ENCODE measurements around the gene ITGB5. TPM values are rescaled to one million over a fixed set of nuclear protein-coding genes. Genes with fewer than 3 reads are reported as not detected.

ITGB5 gene
- total RNA-seq, 1 experiment from 2014 or later, result 77.8 TPM

DNA sequence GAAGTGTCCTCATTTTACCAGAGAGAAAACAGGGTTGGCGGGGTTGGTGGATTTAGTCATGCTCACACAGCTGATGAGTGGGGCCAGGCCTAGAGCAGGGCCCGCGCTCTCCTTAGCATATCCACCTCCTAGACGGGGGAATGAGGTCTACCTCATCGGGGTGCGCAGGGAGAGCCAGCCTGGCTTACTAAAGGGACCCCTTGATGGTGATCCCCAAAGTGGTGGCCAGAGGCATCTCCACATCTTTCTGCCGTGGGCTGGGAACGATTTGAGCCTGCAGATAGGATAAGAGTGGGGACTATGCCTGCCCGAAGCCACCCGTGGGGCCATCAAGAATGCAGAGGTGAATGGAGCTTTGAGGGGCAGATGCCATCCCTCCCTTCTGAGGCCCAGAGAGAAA lies 87.5 kb downstream of the ITGB5 start:
- no TSS peak for BruUV-seq (replicated peaks)
- intact Hi-C loops (cut with micrococcal nuclease), result no loop called here
- Histone ChIP-seq H4K20me1 (ENCODE audit: insufficient read depth) (no peaks in the 10 kb centered on the region), H3K4me1 (ENCODE audit: control insufficient read depth in 1 of 2, insufficient read depth in 2 of 2, low read length in 2 of 2) (no peaks in the 10 kb centered on the region), H3K9ac (ENCODE audit: low read length) (no peak overlapping the region), H3K9me3 (ENCODE audit: control insufficient read depth in 1 of 2, insufficient read depth in 1 of 2, low read depth in 1 of 2, low read length in 2 of 2) (no peaks in the 10 kb centered on the region), H3K27me3 (ENCODE audit: insufficient read depth, low read length) (no peaks in the 10 kb centered on the region), H2AFZ (ENCODE audit: low read depth, low read length, poor library complexity, severe bottlenecking) (no peak overlapping the region), H3K27ac (ENCODE audit: low read depth, low read length) (no peak overlapping the region), H3K79me2 (ENCODE audit: insufficient read depth, low read length) (no peaks in the 10 kb centered on the region), H3K4me3 (replicated peaks in 1 of 2; ENCODE audit: low read depth in 1 of 2, low read length in 2 of 2) (no peak overlapping the region), H3K36me3 (ENCODE audit: control insufficient read depth in 1 of 2, insufficient read depth in 2 of 2, low read length in 2 of 2) (no peaks in the 10 kb centered on the region; a peak in 1 of 4 replicates), H3K9me2 (ENCODE audit: insufficient read depth) (no peaks in the 10 kb centered on the region), H3K4me2 (ENCODE audit: low read length) (no peak overlapping the region)
- CTCF ChIA-PET, result no interaction called here
- POLR2A ChIA-PET, result no interaction called here
- DNase-seq (ENCODE audit: low read depth, low spot score), result no peak
- TF ChIP-seq, protein P1, sequence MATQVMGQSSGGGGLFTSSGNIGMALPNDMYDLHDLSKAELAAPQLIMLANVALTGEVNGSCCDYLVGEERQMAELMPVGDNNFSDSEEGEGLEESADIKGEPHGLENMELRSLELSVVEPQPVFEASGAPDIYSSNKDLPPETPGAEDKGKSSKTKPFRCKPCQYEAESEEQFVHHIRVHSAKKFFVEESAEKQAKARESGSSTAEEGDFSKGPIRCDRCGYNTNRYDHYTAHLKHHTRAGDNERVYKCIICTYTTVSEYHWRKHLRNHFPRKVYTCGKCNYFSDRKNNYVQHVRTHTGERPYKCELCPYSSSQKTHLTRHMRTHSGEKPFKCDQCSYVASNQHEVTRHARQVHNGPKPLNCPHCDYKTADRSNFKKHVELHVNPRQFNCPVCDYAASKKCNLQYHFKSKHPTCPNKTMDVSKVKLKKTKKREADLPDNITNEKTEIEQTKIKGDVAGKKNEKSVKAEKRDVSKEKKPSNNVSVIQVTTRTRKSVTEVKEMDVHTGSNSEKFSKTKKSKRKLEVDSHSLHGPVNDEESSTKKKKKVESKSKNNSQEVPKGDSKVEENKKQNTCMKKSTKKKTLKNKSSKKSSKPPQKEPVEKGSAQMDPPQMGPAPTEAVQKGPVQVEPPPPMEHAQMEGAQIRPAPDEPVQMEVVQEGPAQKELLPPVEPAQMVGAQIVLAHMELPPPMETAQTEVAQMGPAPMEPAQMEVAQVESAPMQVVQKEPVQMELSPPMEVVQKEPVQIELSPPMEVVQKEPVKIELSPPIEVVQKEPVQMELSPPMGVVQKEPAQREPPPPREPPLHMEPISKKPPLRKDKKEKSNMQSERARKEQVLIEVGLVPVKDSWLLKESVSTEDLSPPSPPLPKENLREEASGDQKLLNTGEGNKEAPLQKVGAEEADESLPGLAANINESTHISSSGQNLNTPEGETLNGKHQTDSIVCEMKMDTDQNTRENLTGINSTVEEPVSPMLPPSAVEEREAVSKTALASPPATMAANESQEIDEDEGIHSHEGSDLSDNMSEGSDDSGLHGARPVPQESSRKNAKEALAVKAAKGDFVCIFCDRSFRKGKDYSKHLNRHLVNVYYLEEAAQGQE (IDR thresholded peaks at IDR 0.05; ENCODE audit: low read depth), result no peak
- no peak for TF ChIP-seq SIN3A (IDR thresholded peaks at IDR 0.05; ENCODE audit: low read depth)
- no peak for TF ChIP-seq EZH2 (IDR thresholded peaks at IDR 0.05)
- TF ChIP-seq POLR2A (IDR thresholded peaks at IDR 0.05; ENCODE audit: borderline replicate concordance, extremely low read depth, insufficient read depth, insufficient read length), result no peak
- no peak for TF ChIP-seq CBX3 (IDR thresholded peaks at IDR 0.05; ENCODE audit: low read depth)
- TF ChIP-seq ZBTB33 (IDR thresholded peaks at IDR 0.05; ENCODE audit: extremely low read depth, insufficient replicate concordance, low read length), result no peak
- TF ChIP-seq FOSL1 (IDR thresholded peaks at IDR 0.05; ENCODE audit: low read depth), result no peak
- TF ChIP-seq SP1 (IDR thresholded peaks at IDR 0.05; ENCODE audit: low read depth), result no peak
- TF ChIP-seq TCF7L2 (IDR thresholded peaks at IDR 0.05; ENCODE audit: borderline replicate concordance, extremely low read depth, insufficient read depth, insufficient read length), result no peak
- TF ChIP-seq POLR2AphosphoS5 (IDR thresholded peaks at IDR 0.05; ENCODE audit: low read depth, low read length), result no peak
- TF ChIP-seq, protein P2, sequence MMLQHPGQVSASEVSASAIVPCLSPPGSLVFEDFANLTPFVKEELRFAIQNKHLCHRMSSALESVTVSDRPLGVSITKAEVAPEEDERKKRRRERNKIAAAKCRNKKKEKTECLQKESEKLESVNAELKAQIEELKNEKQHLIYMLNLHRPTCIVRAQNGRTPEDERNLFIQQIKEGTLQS (IDR thresholded peaks at IDR 0.05), result no peak
- no peak for ATAC-seq
- RAD21 ChIA-PET (ENCODE audit: low non-redundant PET in 1 of 2, low total read pairs in 2 of 2, uncharacterized antibody in 2 of 2, unreplicated experiment in 2 of 2), result no interaction called here
